HG03457 (cell line): Measurements from ENCODE around the gene SASH3.
"Not testable (repeated sequence)": the region's sequence is repeated elsewhere in the genome, so short reads cannot be mapped to it uniquely, and the experiment has no call there.

Source experiments
- ATAC-seq: cut with Tn5 transposase; IDR thresholded peaks from one replicate; pipeline ENCODE4 v1.9.1; 2021; ENCODE audit warnings: moderate number of reproducible peaks; ENCODE audit not compliant: unreplicated experiment

The SASH3 gene

DNA sequence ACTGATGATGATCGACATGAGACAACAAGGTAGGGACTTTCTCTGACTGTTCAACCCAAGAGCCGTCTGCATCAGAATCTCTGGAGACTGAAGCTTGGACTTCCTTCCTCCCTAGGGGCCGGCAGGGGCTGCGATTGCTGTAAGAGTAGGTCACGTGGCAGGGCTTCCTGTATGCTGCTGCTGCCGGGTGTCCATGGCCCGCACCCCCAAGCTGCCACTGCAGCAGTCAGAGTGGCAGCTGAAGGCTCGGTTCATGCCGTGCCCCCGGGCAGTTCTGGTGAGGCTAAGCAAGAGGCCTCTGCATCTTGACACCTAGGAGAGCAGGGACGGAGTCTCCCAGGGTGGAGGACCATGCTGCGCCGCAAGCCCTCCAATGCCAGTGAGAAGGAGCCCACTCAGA is at the start of gene SASH3:
TSS of gene SASH3 (plus strand) at position 203 of the 400 bp plus-strand sequence. CDS start at position 352, 149 bp downstream.
- ATAC-seq = no peak

DNA sequence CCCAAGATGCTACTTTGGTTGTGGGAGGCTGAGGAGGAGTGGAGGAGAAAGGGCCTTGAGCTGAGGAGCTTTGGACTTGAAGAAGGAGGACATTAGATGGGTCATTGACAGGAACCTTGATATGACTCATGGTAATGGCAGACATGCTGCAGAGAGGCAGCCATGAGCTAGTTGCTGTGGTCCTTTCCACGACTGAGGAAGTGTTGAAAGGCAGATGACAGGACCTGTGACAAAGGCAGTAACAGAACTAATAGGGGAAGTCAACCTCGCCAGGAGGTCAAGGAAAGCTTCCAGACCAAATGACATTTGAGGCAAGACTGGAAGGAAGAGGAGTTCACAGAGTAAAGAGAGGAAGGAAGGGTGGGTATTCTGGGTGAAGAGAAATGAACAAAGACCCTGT is 48.5 kb upstream of the SASH3 start:
- no peak for ATAC-seq

GRCh38 chrX:129732857-129733256 is 46.9 kb upstream of the SASH3 start:
- ATAC-seq = no peak

GRCh38 chrX:129733335-129733734 is 46.4 kb upstream of the SASH3 start:
- ATAC-seq = no peak

DNA sequence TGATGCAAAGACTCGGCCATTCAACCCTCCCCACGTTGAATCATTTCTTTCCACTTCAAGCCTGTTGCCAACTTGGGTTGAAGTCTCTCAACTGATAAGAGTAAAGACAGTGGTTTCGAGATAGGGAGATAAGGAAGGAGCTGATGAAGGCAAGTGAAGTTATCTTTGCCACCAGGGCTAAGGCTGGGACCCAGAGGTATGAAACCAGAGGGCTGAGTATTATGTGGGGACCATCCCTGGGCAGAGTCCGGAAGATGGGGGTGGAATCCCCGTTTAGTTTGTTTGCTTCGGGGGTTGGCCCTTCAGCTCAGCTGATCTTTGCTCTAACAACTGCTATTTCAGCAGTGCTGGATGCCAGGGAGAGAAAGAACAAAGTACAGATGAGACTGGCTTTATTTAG is 43.3 kb upstream of the SASH3 start:
- ATAC-seq = no peak

DNA sequence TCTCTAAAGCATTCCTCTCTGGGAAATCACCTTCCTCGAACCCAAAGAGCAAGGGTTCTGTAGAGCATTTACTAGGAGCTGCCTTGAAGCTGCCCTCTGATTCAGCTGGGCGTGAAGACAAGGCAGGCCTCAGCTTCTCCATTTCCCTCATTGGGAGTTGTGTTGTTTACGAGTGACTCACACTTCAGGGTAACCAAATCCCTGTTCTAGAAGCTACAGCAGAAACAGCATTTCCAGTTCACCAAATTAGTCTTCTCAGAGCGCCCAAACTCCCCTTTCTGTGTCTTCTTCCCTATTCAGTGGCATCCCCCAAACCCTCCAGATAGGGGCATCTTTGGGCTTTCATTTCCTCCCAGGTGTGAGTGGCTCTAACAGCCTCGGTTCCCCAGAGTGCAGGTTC is 41.8 kb upstream of the SASH3 start:
- no peak for ATAC-seq

- no peak for ATAC-seq
Observed at GRCh38 chrX:129738466-129739308, 41.1 kb upstream of the SASH3 start, which contains the start of gene XPNPEP2. Gene XPNPEP2, plus strand, starts transcription at chrX:129738979. Its CDS starts 235 bp downstream, at chrX:129739214.

DNA sequence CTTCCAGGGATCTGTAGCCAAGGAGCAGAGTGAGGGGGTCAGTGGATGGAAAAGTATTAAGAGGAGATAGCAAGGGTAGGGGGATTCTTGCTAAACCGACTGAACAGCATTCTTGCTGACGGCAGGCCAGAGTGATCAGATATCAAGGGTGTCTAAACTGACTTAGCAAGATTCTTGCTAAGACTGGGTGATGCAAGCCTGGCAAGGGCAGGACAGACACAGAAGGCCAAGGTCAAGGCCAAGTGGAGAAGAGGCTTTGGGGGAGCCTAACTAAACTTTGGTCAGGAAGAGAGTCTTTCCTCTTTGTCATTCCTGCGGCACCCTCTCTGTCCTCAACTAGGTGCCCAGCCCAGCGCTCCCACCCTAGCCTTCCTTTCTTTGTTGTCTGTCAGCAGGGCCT is 40.2 kb upstream of the SASH3 start:
- ATAC-seq = no peak

DNA sequence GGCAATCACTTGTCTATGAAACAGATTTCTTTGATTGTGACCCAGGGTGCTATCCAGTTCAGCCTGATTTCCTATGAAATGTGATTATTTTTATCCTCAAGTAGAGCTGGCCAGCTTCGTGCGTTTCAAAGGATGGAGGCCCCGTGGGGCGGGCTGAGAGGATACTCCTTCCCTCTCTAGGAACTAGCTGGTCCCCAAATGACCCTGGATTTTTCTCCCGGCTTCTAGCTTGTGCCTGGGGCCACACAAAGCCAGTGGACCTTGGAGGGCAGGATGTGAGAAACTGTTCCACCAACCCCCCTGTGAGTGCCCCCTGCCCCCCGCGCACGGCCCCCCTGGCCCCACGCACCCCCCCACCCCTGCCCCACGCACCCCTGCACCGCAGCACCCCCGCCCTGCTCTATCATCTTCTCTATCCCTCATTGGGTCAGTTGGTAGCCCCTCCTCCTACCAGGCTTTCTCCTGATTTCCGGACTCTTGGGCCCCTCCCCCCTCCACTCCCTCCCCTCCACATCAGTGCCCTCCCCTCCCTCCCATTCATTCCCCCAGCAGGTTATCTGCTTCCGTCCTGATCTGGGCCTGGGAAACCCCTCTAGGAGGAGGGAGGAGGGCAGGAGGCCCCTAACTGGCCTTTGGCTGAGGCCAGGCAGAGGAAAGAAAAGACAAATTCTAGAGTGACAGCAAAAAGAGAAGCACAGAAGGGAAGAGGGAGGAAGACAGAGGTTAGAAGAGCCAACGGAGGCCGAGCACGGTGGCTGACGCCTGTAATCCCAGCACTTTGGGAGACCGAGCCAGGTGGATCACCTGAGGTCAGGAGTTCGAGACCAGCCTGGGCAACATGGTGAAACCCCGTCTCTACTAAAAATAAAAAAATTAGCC is 37.6 kb upstream of the SASH3 start:
- no peak for ATAC-seq

- not testable (repeated sequence) for ATAC-seq
Observed at GRCh38 chrX:129742759-129743152, 37.0 kb upstream of the SASH3 start.

GRCh38 chrX:129743821-129744220 is 35.9 kb upstream of the SASH3 start:
- ATAC-seq = no peak

DNA sequence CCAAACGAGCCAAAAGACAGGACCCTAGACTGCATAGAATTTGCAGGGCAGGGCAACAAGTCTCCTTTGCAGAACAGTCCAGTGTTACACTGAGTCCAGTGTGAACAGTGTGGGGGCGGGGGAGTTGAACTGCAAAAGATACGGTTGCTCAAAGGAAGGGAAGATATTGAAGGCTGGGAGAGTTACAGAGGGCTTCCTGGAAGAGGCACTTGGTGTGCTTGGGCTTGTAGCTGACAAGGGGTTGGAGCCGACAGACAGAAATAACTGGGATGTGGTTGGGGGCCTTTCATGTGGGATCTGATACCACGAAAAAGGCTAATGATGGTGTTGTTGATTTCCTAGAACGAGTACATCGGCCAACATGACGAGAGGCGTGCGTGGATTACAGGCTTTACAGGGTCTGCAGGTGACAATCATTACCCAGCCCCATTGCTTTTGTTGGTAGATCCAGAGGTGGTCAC is 34.9 kb upstream of the SASH3 start:
- ATAC-seq = no peak

GRCh38 chrX:129746557-129747470 is 32.9 kb upstream of the SASH3 start:
- ATAC-seq = no peak

GRCh38 chrX:129747533-129747932 is 32.2 kb upstream of the SASH3 start:
- no peak for ATAC-seq

GRCh38 chrX:129748305-129748704 is 31.4 kb upstream of the SASH3 start:
- ATAC-seq = no peak

DNA sequence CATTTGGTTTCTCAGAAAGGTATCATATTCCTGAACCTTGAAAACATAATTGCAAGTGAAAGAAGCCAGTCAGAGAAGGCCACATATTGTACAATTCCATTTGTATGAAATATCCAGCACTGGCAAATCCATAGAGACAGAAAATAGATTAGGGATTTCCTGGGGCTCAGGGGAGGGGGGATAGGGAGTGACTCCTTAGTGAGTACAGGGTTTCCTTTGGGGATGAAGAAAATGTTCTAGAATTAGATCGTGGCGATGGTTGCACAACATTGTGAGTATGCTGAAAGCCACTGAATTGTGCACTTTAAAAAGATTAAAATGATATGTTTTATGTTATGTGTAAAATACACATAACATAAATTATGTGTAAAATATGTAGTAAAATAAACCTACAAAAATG is 30.7 kb upstream of the SASH3 start:
- ATAC-seq = no peak

DNA sequence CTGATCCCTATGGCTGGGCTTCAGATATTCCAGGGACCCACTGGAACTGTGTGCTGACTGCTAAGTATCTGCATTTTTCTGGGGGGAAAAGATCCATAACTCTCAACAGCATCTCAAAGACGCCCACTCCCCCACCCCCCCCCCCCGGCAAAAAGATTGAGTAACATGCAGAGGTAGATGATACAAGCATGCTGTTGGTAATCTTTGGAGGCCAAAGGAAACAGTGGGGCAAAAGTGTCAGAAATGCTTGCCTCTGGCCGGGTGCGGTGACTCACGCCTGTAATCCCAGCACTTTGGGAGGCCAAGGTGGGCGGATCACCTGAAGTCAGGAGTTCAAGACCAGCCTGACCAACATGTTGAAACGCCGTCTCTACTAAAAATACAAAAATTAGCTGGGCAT is 28.8 kb upstream of the SASH3 start:
- ATAC-seq = no peak

- no peak for ATAC-seq
Observed at GRCh38 chrX:129754056-129755024, 25.4 kb upstream of the SASH3 start.
